A673 (cell line): ENCODE measurements around the gene ABHD1. TPM values are rescaled to one million over a fixed set of nuclear protein-coding genes. Genes with fewer than 3 reads are reported as not detected.

ENCODE experiments used
- BruUV-seq: library from RNA; stranded (reverse); fragments of 400-500 nt; replicated peaks from 2 replicates; lab custom pipeline; 2021; lab: Mats Ljungman, UMichigan
- CTCF ChIA-PET: fragments of 300-600 bp; sonication (Branson Sonifier 250); formaldehyde crosslinking; loops from one replicate; lab custom pipeline; 2022; ENCODE audit warnings: antibody characterized with exemption; lab: Charles Lee
- POLR2A ChIA-PET: fragments of 300-600 bp; sonication (Branson Sonifier 250); formaldehyde crosslinking; loops from one replicate; lab custom pipeline; 2022; ENCODE audit warnings: antibody characterized with exemption; ENCODE audit not compliant: low non-redundant PET; lab: Charles Lee
- DNase-seq: peaks from one replicate; pipeline ENCODE4 v3.0.0-alpha.2; 2015; ENCODE audit warnings: low spot score
- H3K27ac ChIP-seq: fragments of 200-600 bp; sonication (generic); 2 replicates; pipeline ENCODE4 v1.5.1; 2016; ENCODE audit warnings: mixed run types, low read depth, mild to moderate bottlenecking, mixed read lengths, antibody characterized with exemption, low read length; ENCODE audit not compliant: poor library complexity, severe bottlenecking
- H3K27me3 ChIP-seq: fragments of 200-600 bp; sonication (generic); replicated peaks from 2 replicates; pipeline ENCODE4 v1.6.1; 2017; ENCODE audit warnings: mixed run types, low read depth, mild to moderate bottlenecking, mixed read lengths, antibody characterized with exemption, low read length; ENCODE audit not compliant: insufficient read depth, poor library complexity
- H3K36me3 ChIP-seq: fragments of 200-600 bp; sonication (generic); 2 replicates; pipeline ENCODE4 v1.6.1; 2016; ENCODE audit warnings: mixed run types, mild to moderate bottlenecking, mixed read lengths, antibody characterized with exemption, low read length; ENCODE audit not compliant: insufficient read depth, poor library complexity, severe bottlenecking
- H3K4me1 ChIP-seq: fragments of 200-600 bp; sonication (generic); 2 replicates; pipeline ENCODE4 v1.6.1; 2017; ENCODE audit warnings: mixed run types, mild to moderate bottlenecking, mixed read lengths, antibody characterized with exemption, low read length; ENCODE audit not compliant: insufficient read depth, poor library complexity, severe bottlenecking
- H3K4me3 ChIP-seq: fragments of 200-600 bp; sonication (generic); 2 replicates; pipeline ENCODE4 v1.5.1; 2016; ENCODE audit warnings: low read depth, mixed run types, mild to moderate bottlenecking, mixed read lengths, low read length; ENCODE audit not compliant: poor library complexity, severe bottlenecking
- H3K9me3 ChIP-seq: fragments of 200-600 bp; sonication (generic); 2 replicates; pipeline ENCODE4 v1.6.1; 2016; ENCODE audit warnings: mixed run types, low read depth, mild to moderate bottlenecking, mixed read lengths, antibody characterized with exemption, low read length; ENCODE audit not compliant: poor library complexity, severe bottlenecking
- CTCF ChIP-seq: fragments of 300-800, 200-600 bp; sonication (generic); conservative IDR thresholded peaks from 2 replicates; pipeline ENCODE4 v1.5.1; 2017; ENCODE audit warnings: low read depth, mild to moderate bottlenecking, antibody characterized with exemption, low read length, moderate library complexity, mixed read lengths
- EZH2 ChIP-seq: fragments of 200-600 bp; sonication (generic); IDR thresholded peaks from 2 replicates; pipeline ENCODE4 v1.6.1; 2017; ENCODE audit warnings: borderline replicate concordance, low read depth, mild to moderate bottlenecking, mixed read lengths, antibody characterized with exemption, low read length; ENCODE audit not compliant: poor library complexity, severe bottlenecking
- intact Hi-C: fragments of 100-400 bp; cut with micrococcal nuclease; formaldehyde crosslinking; loops from one replicate; pipeline ENCODE4 v1.10.0; 2022; ENCODE audit not compliant: unreplicated experiment
- total RNA-seq: library from RNA; stranded (reverse); gene quantifications from 2 replicates; pipeline ENCODE4 v1.2.3, GENCODE V29; 2021

ABHD1 gene
- total RNA-seq, 1 experiment from 2014 or later = not detected

- intact Hi-C loops = loop anchor here (5.0 kb wide), 1 partner anchor 207 kb away; no protein-coding TSS in a partner anchor
- CTCF ChIA-PET = no interaction called here
These were observed 28.2 kb upstream of the ABHD1 start for GRCh38 chr2:27095427-27095744.

GRCh38 chr2:27095745-27096651 lies 27.6 kb upstream of the ABHD1 start:
- BruUV-seq = no TSS peak
- no peak for TF ChIP-seq CTCF
- no peak for TF ChIP-seq EZH2
- Histone ChIP-seq H3K27me3 (no peaks in the 10 kb centered on the region), H3K4me3 (peak overlapping the region; percentile 10), H3K4me1 (no peaks in the 10 kb centered on the region), H3K9me3 (no peaks in the 10 kb centered on the region), H3K36me3 (peaks cover 3% of the 10 kb centered on the region), H3K27ac (no peak overlapping the region)
- POLR2A ChIA-PET = no interaction called here
- intact Hi-C loops = loop anchor here (5.0 kb wide), 1 partner anchor 206 kb away; no protein-coding TSS in a partner anchor
- peak; percentile 73 for DNase-seq
- CTCF ChIA-PET = no interaction called here

More at GRCh38 chr2:27095427-27095744, 28.2 kb upstream of the ABHD1 start:
- H3K9me3 ChIP-seq = no peaks in the 10 kb centered on the region
- no peaks in the 10 kb centered on the region for H3K4me1 ChIP-seq
- BruUV-seq = no TSS peak
- TF ChIP-seq EZH2 (no peak), CTCF (no peak)
- H3K27me3 ChIP-seq = no peaks in the 10 kb centered on the region
- no peak overlapping the region for H3K4me3 ChIP-seq
- H3K36me3 ChIP-seq = no peaks in the 10 kb centered on the region
- H3K27ac ChIP-seq = no peak overlapping the region
- POLR2A ChIA-PET = no interaction called here
- DNase-seq = no peak

- Histone ChIP-seq H3K4me1 (no peaks in the 10 kb centered on the region), H3K27ac (no peak overlapping the region), H3K27me3 (no peaks in the 10 kb centered on the region), H3K36me3 (peaks cover 3% of the 10 kb centered on the region), H3K4me3 (no peak overlapping the region), H3K9me3 (no peaks in the 10 kb centered on the region)
- DNase-seq = no peak
- TF ChIP-seq EZH2 = no peak
- TF ChIP-seq CTCF = no peak
- POLR2A ChIA-PET = no interaction called here
- intact Hi-C loops = loop anchor here (5.0 kb wide), 1 partner anchor 205 kb away; no protein-coding TSS in a partner anchor
- CTCF ChIA-PET = no interaction called here
- no TSS peak for BruUV-seq
These were observed 26.8 kb upstream of the ABHD1 start for GRCh38 chr2:27096748-27097297.
